HepG2 (cell line): ENCODE data around the gene CPXM2.

ENCODE experiments used
- ASH2L ChIP-seq: fragments of 300-600, 200-600 bp; sonication (generic); IDR thresholded peaks from 2 replicates; pipeline ENCODE4 v1.7.0; 2017; ENCODE audit warnings: low read depth, mild to moderate bottlenecking, moderate library complexity, mixed read lengths, low read length; ENCODE audit not compliant: insufficient read length
- CAMTA2 ChIP-seq: sonication (generic); formaldehyde crosslinking; IDR thresholded peaks from 2 replicates; pipeline ENCODE4 v1.4.0; 2020; ENCODE audit warnings: mild to moderate bottlenecking, missing genetic modification reagents, borderline replicate concordance
- FOXM1 ChIP-seq: sonication (generic); formaldehyde crosslinking; IDR thresholded peaks from 2 replicates; pipeline ENCODE4 v1.5.0; 2020; ENCODE audit warnings: missing genetic modification reagents
- HOXA5 ChIP-seq: sonication (generic); formaldehyde crosslinking; IDR thresholded peaks from 2 replicates; pipeline ENCODE4 v1.4.0; 2020; ENCODE audit warnings: missing genetic modification reagents
- JUN ChIP-seq: sonication (generic); formaldehyde crosslinking; IDR thresholded peaks from 2 replicates; pipeline ENCODE4 v1.4.0; 2020; ENCODE audit warnings: mild to moderate bottlenecking, missing genetic modification reagents
- JUND ChIP-seq: sonication (generic); formaldehyde crosslinking; IDR thresholded peaks from 2 replicates; pipeline ENCODE4 v1.8.0; 2022; ENCODE audit warnings: mild to moderate bottlenecking, missing genetic modification reagents
- SMC3 ChIP-seq: IDR thresholded peaks from 2 replicates; pipeline ENCODE4 v1.6.1; 2011; ENCODE audit warnings: low read length, improper control_type of control experiment
- TRIM24 ChIP-seq: sonication (generic); formaldehyde crosslinking; IDR thresholded peaks from 2 replicates; pipeline ENCODE4 v1.8.0; 2022; ENCODE audit warnings: mild to moderate bottlenecking, missing genetic modification reagents
- ZMYM4 ChIP-seq: sonication (generic); formaldehyde crosslinking; IDR thresholded peaks from 2 replicates; pipeline ENCODE4 v1.8.1; 2023; ENCODE audit warnings: mild to moderate bottlenecking, missing genetic modification reagents
- TF ChIP-seq, protein P1 (sequence below): sonication (generic); formaldehyde crosslinking; IDR thresholded peaks from 2 replicates; pipeline ENCODE4 v1.4.0; 2020; ENCODE audit warnings: missing genetic modification reagents
- TF ChIP-seq, protein P2 (sequence below): sonication (generic); formaldehyde crosslinking; IDR thresholded peaks from 2 replicates; pipeline ENCODE4 v1.4.0; 2020; ENCODE audit warnings: mild to moderate bottlenecking, missing genetic modification reagents, borderline replicate concordance

DNA sequence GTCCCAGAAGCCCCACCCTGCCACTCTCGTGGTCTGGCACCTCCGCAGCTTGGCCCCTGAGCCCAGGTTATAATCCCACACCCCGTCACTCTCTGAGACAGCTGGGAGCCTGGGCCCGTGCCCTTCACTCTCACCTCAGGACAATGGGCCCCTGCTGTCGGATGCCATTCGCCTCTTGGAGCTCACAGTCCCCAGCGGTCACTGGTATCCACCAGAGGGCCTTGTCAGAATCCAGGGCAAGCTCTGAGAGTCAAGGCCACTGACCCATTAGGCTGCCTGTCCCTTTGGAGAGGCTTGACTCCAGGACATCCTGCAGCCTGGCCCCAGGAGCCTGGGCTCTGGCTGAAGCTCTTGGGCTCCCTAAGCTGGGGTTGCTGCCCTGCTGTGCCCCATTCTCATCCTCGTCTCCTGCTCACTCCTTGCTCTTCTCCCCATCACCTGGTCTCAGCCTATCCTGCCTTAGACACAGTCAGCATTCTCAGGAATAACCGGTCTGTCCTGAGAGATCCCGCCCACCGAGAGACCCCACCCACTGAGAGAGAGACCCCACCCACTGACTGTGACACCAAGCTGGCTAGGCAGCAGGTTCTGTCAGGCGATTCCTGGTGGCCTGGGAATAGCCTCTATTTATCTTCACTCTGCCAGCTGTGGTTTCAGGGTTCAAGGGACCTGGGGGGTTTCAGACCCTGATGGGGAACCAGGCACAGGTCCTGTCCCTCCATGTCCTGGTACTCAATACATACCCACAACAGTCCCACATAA is 27.7 kb downstream of the CPXM2 start:
- TF ChIP-seq TRIM24 (CRISPR knock-in tag) = no peak
- TF ChIP-seq FOXM1 (CRISPR knock-in tag) = no peak
- no peak for TF ChIP-seq ZMYM4
- no peak for TF ChIP-seq ASH2L
- TF ChIP-seq, protein P1, sequence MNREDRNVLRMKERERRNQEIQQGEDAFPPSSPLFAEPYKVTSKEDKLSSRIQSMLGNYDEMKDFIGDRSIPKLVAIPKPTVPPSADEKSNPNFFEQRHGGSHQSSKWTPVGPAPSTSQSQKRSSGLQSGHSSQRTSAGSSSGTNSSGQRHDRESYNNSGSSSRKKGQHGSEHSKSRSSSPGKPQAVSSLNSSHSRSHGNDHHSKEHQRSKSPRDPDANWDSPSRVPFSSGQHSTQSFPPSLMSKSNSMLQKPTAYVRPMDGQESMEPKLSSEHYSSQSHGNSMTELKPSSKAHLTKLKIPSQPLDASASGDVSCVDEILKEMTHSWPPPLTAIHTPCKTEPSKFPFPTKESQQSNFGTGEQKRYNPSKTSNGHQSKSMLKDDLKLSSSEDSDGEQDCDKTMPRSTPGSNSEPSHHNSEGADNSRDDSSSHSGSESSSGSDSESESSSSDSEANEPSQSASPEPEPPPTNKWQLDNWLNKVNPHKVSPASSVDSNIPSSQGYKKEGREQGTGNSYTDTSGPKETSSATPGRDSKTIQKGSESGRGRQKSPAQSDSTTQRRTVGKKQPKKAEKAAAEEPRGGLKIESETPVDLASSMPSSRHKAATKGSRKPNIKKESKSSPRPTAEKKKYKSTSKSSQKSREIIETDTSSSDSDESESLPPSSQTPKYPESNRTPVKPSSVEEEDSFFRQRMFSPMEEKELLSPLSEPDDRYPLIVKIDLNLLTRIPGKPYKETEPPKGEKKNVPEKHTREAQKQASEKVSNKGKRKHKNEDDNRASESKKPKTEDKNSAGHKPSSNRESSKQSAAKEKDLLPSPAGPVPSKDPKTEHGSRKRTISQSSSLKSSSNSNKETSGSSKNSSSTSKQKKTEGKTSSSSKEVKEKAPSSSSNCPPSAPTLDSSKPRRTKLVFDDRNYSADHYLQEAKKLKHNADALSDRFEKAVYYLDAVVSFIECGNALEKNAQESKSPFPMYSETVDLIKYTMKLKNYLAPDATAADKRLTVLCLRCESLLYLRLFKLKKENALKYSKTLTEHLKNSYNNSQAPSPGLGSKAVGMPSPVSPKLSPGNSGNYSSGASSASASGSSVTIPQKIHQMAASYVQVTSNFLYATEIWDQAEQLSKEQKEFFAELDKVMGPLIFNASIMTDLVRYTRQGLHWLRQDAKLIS (CRISPR knock-in tag) = no peak
- no peak for TF ChIP-seq JUN (CRISPR knock-in tag)
- TF ChIP-seq CAMTA2 = no peak
- TF ChIP-seq, protein P2, sequence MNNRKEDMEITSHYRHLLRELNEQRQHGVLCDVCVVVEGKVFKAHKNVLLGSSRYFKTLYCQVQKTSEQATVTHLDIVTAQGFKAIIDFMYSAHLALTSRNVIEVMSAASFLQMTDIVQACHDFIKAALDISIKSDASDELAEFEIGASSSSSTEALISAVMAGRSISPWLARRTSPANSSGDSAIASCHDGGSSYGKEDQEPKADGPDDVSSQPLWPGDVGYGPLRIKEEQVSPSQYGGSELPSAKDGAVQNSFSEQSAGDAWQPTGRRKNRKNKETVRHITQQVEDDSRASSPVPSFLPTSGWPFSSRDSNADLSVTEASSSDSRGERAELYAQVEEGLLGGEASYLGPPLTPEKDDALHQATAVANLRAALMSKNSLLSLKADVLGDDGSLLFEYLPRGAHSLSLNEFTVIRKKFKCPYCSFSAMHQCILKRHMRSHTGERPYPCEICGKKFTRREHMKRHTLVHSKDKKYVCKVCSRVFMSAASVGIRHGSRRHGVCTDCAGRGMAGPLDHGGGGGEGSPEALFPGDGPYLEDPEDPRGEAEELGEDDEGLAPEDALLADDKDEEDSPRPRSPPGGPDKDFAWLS (CRISPR knock-in tag) = no peak
- no peak for TF ChIP-seq HOXA5 (CRISPR knock-in tag)
- no peak for TF ChIP-seq SMC3
- no peak for TF ChIP-seq JUND
